GM21367 (cell line): Measurements from ENCODE around the gene FAM98A.

ENCODE experiments used
- ATAC-seq: cut with Tn5 transposase; IDR thresholded peaks from one replicate; pipeline ENCODE4 v1.9.1; 2021; ENCODE audit not compliant: unreplicated experiment

FAM98A gene

DNA sequence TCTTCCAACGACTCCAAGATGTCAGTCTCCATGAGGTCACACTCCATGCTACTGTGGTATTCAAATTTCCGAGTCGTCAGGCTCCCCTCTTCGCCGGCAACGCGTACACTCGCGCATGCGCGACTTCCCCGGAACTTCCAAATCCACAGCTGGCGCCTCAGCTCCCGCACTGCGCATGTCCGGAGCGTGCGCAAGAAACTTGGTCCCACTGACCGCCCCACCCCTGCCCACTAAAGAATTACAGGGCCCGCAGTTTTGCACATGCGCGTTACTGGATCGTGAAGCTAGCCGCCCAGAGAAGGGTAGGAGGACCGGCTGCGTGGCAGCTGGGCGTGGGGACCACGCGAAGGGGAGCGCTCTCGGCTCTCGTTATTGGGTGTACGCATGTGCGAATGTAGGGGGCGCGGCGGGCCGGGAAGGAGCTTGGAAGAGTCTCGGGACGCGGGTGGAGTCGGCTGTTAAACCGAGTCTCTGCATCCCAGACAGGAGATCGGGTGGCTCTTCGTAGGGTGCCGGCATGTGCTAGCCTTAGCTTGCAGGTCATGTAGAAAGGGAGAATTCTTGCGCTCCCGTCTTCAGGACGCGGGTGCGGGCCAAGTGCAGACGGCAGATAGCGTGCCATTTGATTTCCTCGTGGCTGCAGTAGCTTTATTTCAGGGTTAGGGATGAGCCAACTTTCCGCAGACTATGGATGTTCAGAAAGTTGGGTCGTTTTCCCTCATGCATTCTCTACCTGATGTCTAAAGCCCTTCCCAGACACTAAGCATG, at the start of gene FAM98A:
Gene FAM98A, minus strand, starts transcription at position 125 of the 768 bp plus-strand sequence. Its CDS starts 78 bp downstream, at position 47.
- ATAC-seq, result peak; percentile 90

DNA sequence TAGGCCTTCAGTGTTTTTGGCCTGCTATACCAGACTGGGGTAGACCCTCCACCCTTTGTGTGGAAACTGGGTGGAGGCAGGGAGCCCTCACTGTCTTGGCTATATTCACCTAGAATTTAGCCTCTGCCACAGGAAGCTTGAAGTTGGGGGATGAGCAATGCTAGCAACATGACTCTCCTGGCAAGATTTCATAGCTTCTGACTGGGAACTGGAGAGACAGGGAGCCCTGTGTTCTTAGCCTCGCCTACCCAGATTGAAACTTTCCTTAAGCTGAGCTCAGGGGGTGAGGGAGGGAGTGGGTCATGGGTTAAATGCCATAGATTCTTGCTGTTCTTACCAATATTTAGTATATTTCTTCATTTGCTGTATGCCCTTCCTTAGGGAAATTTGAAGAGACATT, 46.8 kb upstream of the FAM98A start:
- ATAC-seq, result no peak

DNA sequence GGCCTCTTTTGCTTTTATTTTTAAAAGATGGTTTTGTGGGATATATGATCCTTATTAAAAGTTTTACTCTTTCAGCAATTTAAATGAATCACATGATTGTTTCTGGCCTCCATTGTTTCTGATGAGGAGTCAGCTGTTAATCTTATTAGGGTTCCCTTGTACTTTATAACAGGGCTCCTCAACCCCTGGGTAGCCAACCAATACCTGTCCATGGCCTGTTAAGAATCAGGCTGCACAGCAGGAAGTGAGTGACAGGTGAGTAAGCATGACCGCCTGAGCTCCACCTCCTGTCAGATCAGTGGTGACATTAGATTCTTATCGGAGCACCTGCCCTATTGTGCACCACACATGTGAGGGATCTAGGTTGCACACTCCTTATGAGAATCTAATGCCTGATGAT, 45.1 kb upstream of the FAM98A start:
- ATAC-seq, result no peak

DNA sequence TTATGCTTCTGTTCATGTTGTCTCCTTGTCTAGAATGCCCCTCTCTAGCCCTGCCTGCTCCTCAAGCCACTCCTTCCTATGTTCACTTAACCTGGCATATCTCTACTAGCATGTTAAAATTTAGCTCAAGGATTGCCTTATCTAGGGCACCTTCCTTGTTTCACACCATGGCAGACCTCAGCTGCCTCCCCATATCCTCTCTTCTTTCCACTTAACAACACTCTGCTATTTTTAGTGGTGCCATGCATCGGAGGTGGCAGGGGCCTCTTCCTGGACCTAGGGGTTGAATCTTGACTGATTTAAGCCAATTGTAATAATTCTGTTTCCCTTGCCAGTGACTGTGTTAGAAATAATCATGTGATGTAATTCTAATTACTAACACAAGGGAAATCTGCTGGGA, 36.9 kb upstream of the FAM98A start:
- no peak for ATAC-seq

DNA sequence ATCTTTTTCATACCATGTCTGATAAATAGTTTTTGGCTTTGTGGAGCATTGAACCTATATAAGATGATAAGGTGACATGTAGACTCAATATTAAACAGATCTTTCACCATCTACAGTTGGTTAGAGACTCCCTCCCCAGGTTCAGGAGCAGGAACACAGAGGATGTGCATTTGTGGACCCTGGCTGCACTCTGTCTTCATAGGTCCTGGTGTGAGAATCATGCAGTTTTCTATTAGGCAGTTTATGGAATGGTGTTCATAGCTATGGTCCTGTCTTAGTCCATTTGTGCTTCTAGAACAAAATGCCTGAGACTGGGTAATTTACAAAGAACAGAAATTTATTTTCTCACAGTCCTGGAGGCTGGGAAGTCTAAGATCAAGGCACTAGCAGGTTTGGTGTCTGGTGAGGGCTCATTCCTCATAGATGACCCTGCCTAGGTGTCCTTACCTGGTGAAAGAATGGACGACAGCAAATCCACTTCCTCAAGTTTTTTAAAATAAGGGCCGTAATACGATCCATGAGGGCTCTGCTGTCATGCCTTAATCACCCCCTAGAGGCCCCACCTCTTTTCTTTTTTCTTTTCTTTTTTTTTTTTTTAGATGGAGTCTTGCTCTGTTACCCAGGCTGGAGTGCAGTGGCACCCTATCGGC, 35.3 kb upstream of the FAM98A start:
- no peak for ATAC-seq

DNA sequence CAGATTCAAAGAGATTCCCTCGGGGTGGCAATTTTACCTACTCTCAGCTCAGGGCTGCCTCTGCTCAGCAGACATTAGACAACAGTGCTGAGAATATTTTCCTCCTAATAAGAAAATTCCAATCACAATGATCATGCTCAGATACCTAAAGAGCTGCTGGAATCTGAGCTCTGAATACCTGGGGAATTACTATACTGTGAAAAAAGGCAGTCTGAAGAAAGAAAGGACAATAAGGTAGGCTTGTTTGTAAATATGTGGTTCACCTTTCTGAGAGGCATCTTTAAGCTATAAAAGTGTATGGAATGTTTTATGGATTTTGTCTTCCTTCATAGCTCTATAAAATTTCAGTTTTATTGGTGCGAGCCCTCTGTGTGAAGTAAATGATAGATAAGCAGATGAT, 34.2 kb upstream of the FAM98A start:
- no peak for ATAC-seq

DNA sequence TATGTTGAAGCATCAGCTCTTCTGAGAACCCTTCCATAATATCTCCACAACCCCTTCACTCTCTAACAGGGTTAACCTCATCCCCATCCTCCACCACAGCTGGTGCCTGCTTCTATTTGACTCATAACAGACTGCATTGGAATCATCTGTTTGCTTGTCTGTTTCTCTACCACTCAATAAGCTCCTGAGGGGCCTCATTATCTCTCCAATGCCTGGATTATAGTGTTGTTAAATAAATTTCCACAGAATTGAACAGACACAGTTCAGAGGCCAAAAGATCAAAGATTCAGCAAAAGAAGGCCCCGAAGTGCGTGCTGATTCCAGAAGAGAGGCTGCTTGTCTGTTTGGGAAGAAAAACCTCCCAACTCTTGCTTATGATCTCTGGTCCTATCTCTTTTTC, 33.7 kb upstream of the FAM98A start:
- ATAC-seq, result no peak

DNA sequence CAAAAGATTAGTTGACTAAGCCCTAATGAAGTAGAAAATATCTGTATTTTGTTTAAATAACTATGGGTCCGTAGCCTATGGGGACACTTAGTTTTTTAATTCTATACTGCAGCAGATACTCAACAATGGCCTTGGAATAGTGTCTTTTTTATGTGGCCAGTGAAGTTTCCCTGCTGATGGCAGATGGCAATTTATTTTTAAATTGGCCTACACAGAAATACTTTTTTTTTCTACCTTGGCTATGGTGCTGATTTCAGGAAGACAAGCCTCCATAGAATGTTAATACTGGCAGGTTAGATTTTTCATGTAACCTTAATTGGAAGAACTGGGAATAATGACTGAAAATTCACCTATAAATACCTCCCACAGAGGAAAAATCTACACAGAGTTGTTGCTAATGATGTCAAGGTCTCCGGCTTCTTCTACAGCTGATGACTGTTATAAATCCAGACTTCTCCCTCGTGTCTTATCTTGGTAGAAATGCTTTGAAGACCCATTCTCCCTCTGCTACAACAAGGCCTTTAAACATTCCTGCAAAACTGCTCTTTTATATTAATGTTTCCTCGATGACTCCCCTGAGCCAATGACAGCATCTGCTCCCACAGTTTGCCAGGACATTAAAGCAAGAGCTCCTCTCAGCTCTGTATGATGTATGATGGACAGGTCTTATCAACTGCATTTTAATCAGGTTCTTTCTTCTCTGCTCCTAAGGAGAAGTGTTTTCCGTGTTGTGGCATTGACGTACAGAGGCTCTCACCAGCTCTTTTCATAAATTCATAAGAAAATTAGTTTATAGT, 29.1 kb upstream of the FAM98A start:
- ATAC-seq, result no peak

DNA sequence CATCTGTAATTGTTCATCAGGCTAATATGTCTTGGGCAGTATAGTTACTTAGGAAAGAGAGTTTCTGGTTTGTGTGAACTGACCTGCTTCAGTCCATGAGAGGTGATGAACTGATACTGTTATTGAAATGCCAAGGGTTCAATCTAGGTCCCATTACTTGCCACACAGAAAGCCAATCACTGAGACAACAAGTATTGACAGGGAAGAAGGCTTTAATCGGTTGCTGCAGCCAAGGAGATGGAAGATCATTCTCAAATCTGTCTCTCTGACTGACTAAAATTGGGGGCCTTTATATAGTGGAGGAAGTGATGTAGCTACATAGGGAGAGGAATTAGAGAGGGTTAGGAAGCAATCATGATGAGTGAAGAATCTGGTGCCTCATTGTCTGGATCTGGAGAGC, 19.9 kb upstream of the FAM98A start:
- no peak for ATAC-seq

DNA sequence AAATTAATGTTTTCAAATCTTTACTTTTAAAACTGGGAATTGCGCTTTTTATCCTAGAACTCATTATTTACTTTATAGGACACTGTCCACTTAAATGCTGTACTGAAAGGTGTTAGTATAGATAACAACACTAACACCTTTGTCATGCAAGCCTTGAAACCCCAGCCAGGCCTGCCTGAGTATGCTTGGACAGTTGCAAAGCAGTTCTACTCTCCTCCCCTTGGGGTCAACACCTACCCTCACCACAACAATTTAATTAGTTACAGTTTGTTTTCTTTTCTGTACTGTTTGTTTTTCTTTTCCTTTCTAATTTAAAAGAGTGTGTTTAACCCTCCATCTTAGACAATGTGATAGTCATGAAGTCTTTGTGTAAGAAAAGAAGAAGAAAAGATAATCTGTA, 18.9 kb upstream of the FAM98A start:
- no peak for ATAC-seq

DNA sequence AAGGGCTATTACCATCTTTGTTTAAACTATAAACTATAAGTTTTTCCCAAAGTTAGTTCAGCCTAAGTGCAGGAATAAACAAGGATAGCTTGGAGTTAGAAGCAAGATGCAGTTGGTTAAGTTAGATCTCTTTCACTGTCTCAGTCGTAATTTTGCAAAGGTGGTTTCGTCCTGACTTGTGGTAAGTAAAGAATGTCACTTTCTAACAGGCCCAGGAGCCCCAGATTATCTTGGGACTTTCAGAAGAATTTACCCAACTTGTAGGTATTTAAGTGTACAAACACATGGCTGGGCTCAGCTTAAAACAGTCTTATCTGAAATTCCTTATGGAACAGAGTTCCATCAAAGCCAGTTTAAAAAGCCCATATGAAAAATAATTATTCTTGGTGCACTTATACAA, 18.3 kb upstream of the FAM98A start:
- ATAC-seq, result no peak

DNA sequence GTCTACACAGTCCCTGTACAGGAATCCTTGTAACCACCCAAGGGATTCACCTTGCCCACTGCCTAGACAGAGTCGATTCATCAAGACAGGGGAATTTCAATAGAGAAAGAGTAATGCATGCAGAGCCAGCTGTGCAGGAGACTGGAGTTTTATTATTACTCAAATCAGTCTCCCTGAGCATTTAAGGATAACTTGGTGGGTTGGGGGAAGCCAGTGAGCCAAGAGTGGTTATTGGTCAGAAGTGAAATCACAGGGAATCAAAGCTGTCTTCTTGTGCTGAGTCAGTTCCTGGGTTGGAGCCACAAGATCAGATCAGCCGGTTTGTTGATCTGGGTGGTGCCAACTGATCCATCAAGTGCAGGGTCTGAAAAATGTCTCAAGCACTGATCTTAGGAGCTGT, 17.8 kb upstream of the FAM98A start:
- no peak for ATAC-seq

DNA sequence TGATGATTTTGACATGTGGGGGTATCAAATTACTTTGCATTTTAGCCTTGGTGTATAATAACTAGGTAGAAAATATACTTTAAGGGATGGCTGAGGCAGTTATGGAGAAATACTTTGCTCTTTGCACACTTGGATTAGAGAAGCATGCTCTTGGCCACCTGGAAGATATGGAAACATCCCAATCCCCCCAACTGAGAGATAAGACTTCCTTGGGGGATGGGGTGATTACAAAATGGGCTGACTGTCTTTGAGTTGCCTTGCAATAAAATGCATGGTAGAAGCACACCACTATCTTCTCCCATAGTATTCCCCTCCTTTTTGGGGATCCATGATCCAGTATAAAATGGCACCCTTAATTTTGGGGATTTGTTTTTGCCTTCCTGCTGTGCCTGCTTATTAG, 15.1 kb upstream of the FAM98A start:
- ATAC-seq, result no peak

DNA sequence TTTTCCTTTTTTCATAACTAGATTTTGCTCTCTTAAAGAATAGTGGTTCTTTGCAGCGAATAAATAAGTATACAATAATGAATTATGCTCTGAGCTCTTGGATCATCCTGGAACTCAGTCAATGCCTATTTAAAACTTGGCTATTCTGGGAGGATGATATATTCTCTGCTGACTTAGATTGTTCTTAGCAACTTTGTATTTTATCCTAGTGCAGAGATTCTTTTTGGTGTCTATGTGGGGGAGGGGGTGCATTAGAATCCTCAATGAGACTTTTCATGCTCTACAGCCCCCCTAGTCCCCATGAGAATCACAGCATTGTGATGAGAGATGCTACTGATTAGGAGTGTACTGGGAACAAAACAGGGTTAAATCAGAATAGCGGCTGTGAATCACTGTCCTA, 8.8 kb upstream of the FAM98A start:
- ATAC-seq, result no peak

DNA sequence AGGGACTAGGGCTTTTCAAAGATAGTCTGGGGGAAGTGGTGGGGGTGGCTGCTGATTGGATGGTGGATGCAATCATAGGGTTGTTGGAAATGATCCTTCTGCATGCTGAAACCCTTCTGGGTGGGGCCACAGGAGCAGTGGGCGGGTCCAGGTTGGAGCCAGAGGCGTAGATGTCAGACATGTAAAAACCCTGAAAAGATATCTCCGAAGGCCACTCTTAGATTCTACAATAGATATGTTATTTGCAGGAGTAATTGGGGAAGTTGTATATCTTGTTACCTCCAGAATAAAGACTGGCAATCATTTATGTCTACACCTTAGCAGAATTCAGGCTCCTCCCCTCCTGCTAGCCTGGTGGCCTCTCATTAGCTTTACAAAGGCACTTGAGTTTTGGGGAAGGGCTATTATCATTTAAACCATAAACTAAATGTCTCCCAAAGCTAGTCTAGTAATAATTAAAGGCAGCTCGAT, 8.2 kb upstream of the FAM98A start:
- no peak for ATAC-seq

DNA sequence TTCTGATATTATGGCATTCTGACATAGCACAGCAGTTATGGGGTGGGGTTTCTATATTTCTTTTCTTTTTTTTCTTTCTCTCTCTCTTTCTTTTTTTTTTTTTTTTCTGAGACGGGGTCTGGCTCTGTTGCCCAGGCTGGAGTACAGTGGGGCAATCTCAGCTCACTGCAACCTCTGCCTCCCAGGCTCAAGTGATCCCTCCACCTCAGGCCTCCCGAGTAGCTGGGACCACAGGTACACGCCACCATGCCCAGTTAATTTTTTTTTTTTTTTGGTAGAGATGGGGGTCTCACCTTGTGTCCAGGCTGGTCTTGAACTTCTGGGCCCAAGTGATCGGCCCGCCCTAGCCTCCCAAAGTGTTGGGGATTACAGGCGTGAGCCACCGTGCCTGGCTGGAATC, 7.5 kb upstream of the FAM98A start:
- no peak for ATAC-seq

DNA sequence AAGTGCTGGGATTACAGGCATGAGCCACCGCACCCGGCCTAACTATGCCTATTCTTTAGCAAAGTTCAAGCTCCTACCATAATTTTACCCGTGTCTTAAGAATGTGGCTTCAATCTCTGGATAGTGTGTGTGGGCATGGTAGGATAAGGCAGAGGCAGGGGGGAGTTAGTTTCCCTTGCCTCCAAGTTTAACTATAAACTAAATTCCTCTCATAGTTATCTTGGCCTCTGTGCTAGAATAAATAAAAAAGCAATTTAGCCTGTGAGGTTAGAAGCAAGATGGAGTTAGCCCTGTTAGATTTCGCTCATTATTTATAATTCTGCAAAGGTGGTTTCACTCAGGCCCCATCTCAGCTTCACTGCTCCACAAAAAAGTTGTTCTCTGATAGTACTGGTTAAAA, 7.0 kb upstream of the FAM98A start:
- no peak for ATAC-seq

DNA sequence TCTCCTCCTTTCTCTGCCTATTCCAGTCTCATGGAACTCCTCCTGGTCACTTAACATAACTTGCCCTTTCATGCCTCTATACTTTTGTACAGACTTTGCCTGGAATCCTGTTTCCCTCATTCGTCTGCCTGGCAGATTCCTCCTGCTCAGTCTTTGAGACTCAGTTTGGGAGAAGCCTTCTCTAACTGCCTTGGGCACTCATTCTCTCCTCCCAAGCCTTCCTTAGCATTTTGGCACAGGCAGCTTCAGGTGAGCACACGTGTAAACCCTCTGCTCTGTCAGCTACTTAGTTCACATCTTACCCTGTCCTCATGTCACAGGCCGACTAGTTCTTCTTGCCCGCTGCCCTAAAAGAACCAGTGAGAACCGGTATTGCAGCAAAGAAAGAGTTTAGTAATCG, 6.0 kb upstream of the FAM98A start:
- no peak for ATAC-seq

DNA sequence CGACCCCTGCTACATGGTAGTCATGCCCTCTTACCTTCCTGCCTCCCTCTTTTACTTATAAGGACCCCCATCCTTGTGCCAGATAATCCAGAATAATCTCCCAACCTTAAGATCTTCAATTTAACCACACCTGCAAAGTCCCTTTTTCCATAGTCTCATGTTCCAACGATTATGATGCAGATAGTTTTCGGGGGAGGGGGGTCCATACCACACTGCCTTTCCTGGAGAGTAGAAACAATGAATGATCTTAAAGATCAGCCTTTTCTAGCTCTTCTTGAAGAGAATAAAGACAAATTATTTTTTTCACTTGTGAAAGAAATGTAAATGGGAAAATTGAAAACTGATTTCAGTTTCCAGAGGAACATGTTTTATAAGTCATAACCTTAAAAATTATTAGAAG, 4.3 kb upstream of the FAM98A start:
- no peak for ATAC-seq

DNA sequence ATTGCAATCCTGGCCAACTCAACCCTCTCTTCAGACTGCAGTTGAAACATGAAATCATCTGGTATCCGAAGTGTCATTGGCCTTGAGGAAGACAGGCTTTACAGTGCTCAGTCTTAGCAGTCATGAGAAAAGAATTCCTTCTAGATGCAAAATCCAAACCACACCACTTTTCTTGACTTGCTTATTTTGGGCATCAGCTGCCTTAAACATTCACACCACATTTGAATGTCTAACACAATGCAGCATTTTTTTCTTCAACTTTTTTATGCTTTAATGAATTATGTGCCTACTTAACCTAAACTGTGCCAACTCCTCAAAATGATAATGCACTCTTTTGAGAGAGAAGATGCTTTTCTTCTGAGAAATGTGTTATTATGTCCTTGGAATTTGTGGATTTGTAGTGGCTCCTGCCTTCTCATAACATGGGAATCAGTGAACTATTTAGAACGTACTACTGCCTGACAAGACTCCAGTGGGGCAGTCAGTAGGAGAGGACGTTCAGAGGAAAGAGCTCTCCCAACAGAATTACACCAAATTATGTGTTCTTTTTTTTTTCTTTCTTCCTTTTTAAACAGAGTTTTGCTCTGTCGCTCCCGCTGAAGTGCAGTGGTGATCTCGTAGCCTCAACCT, 3.2 kb upstream of the FAM98A start:
- no peak for ATAC-seq

DNA sequence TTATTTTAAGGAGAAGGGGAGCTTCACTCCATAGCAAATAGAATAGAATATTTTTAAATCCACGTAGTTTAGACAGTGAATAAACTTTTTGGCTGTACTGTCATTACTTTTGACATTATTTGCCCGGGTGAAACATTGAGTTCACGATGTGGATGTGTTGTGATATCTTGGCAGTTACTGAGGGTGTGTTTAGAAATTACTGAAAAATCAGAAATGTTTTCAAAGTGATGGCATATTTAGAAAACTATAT, 769 bp upstream of the FAM98A start:
- ATAC-seq, result no peak
